ENCODE data around the gene AMDHD2.

GRCh38 chr16:2507052-2507659 lies 13.0 kb upstream of the AMDHD2 start:
- no peak for TF ChIP-seq CTCF (IDR thresholded peaks at IDR 0.05 in 4 of 5, conservative IDR thresholded peaks at IDR 0.05 in 1 of 5)
- TF ChIP-seq POLR2A (IDR thresholded peaks at IDR 0.05): no peak
